ENCODE measurements around the gene LEAP2.
"Not testable (repeated sequence)": the region's sequence is repeated elsewhere in the genome, so short reads cannot be mapped to it uniquely, and the experiment has no call there.

Gene LEAP2

DNA sequence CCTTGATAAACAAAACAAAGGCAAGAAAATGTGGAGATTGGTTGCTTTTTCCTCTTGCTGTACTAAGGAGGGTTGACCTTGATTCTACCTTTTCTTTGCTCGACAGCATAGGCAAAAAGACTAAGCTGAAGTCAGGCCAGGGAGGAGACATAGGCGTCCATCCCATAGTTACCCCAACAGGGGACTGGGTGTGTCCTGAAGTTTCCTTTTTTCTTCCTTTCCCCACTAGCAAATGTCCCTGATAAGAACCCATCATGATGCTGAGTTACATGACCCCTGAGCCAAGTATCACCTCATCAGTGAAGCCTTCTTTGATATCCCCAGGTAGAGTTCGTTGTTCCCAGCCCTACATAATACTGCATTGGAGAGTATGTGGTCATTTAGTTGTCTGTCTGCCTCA lies 33.2 kb upstream of the LEAP2 start:
- in situ Hi-C loops (cut with HindIII; ENCODE audit: low sequenced_read_pairs) = no loop called here

DNA sequence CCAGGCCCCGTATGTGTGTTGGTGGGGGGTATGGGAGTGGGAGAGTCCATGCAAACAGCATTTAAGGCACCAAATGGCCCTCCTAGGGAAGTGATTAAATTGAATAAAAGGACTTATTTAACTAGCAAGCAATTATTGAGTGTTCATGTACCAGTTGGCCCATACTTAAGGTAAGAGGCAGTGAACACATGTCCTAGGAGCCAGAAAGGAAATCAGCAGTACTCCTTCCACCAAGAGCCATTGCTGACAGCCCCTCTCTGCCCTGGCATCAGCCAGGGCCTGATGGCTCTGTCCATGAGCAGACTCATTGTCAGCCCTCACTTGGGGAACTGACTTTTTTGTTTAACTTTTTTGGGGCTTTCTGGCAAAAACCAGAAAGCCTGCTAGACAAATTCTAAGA lies 32.6 kb upstream of the LEAP2 start:
- in situ Hi-C loops (cut with HindIII; ENCODE audit: low sequenced_read_pairs) = no loop called here

DNA sequence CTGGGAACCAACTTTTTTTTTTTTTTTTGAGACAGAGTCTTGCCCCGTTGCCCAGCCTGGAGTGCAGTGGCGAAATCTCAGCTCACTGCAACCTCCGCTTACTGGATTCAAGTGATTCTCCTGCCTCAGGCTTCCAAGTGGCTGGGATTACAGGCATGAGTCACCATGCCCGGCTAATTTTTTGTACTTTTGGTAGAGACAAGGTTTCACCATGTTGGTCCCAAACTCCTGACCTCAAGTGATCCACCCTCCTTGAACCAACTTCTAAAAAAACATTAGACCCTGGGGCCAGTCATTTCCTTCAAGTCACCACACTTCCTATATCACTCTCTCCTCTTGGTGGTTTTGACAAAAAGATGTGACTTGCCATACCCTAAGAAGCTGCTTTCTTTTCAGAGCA lies 32.2 kb upstream of the LEAP2 start:
- in situ Hi-C loops (cut with HindIII; ENCODE audit: low sequenced_read_pairs) = no loop called here

DNA sequence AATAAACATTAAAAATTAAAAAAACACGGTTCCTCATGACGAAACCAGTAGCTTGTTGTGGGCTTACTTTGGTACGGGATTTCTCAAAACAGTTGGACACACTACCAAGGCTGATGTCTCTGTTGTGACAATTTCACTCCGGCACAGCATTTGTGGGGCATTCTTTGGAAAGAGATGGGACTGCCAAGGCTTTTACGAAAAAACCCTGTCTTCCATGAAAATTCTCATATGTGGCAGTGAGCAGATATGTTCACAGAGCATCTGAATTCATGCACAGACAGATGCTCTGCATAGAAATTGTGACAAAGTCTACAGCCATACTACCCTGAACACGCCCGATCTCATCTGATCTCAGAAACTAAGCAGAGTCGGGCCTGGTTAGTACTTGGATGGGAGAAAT lies 25.2 kb upstream of the LEAP2 start:
- in situ Hi-C loops (cut with HindIII; ENCODE audit: low sequenced_read_pairs) = no loop called here

DNA sequence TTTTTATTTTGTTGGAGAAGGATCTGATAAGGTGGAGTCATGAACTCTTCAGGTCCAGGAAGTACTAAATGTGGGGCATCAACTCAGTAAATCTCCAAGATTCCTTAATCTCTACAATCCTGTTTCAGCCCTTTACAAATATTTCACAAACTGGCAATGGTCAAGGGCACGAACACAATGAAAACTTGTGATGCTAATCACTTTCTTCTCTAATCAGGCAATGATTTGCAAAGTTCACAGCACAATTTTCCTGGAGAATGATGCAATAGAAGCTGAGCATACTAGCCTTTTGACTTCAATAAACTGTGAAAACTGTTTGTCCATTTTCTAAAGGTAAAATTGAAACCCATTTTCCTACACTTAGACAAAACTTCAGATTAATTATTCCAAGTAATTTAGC lies 24.1 kb upstream of the LEAP2 start:
- in situ Hi-C loops (cut with HindIII; ENCODE audit: low sequenced_read_pairs) = no loop called here

DNA sequence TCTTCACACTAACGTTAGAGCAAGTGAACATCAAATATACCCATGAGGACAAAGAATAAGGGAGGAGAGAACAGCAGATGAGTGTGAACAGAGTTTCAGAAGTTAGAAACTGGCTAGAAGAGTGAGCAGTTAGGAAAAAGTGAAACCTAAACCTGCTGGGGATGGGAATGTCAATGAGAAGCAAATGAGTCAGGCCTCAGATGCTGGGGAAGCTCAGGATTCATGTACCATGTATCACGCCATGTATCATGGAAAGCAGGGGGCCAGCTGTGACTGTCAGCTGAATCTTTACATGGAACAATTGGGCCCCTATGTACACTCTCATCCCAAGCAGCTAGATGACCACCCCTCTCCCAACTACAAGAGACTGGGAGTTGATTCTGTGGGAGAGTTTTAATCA lies 23.4 kb upstream of the LEAP2 start:
- in situ Hi-C loops (cut with HindIII; ENCODE audit: low sequenced_read_pairs) = no loop called here

DNA sequence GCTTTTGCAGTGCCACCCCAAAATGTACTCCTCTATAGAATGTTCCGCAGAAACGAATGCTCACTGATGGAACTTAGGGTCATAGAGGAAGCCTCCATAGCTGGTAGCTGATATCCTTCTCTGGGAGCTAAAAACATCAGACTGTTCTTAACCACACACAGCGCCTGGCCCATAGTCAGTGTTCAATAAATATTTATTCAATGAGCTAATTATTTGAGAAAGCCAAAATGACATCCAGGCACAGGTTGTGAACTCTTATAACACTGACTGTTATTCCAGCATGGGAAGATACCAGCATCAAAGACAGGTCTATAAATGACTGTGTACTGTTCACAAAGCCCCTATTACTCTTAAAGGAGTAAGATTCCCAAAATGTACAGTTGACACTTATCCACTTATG lies 20.1 kb upstream of the LEAP2 start:
- in situ Hi-C loops (cut with HindIII; ENCODE audit: low sequenced_read_pairs) = no loop called here

DNA sequence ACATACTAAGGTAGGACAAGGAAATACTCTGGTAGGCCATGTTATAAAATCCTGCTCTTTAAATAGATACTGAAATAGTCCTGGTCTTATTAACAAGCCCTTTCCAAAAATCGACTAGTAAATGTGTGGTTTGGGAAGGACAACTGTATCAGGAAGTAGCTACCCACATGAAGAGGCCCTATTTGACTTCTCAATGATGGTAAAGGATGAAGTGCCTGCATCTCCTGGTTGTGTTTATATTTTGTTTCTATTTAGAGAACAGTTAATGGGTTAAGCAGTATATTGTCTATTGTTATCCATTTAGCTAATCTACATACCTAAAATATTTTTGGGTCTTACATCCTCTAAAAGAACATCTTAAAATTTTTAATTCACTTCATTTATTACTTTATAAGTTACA lies 19.7 kb upstream of the LEAP2 start:
- in situ Hi-C loops (cut with HindIII; ENCODE audit: low sequenced_read_pairs) = no loop called here

DNA sequence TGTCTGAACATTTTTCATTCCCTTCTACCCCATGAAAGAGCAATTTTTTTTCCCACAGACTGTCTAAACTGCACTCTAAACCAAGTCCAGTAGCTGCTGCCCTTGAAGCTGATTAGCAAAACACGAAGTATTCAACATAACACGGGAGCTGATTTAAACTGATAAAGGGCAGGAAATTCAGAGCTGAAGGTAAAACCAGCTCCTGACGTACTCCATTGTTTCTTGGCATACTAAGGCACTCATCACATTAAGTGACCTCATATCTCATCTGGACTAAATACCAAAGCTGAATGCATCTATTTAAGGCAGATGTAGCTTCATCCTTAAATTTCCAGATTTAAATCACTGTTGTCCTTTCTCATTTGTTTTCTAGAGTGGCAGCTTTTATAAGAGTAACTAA lies 19.2 kb upstream of the LEAP2 start:
- in situ Hi-C loops (cut with HindIII; ENCODE audit: low sequenced_read_pairs) = no loop called here

DNA sequence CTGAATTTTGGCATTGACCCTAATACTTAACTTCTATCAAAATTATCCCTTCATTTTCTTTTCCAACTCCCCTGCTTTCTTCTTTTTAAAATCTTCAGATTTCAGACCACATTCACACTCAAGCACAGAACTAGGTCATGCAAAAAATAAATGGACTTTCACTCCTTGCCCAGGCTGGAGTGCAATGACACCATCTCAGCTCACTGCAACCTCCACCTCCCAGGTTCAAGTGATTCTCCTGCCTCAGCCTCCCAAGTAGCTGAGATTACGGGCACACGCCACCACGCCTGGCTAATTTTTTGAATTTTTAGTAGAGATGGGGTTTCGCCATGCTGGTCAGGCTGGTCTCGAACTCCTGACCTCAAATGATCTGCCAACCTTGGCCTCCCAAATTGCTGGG lies 18.5 kb upstream of the LEAP2 start:
- in situ Hi-C loops (cut with HindIII; ENCODE audit: low sequenced_read_pairs) = not testable (repeated sequence)

DNA sequence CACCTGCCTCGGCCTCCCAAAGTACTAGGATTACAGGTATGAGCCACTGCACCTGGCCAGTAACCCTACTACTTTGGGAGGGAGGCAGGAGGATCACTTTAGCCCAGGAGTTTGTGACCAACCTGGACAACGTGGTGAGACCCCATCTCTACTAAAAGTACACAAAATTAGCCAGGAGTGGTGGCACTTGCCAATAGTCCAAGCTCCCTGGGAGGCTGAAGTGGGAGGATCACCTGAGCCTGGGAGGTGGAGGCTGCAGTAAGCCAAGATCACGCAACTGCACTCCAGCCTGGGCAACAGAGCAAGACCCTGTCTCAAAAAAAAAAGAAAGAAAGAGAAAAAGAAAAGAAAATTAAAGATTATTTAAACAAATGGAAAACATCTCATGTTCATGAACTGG lies 17.5 kb upstream of the LEAP2 start:
- in situ Hi-C loops (cut with HindIII; ENCODE audit: low sequenced_read_pairs) = no loop called here

DNA sequence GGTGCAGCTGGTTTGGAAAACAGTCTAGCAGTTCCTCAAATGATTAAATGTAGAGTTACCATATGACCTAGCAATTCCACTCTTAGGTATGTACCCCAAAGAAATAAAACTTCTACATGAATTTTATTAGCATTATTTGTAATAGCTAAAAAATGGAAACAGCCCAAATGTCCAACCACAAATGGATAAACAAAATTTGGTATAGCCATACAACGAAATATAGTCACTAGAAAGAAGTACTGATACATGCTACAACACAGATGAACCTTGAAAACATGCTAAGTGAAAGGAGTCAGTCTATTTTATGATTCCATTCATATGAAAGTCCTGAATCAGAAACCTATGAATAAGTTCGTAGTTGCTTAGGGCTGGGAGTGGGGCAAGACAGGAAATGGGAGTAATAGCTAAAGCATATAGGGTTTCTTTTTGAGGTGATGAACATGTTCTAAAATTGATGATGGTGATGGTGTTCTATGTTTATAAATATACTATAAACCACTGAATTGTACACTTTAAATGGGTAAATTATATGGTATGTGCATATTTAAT lies 13.5 kb upstream of the LEAP2 start:
- in situ Hi-C loops (cut with HindIII; ENCODE audit: low sequenced_read_pairs) = no loop called here

DNA sequence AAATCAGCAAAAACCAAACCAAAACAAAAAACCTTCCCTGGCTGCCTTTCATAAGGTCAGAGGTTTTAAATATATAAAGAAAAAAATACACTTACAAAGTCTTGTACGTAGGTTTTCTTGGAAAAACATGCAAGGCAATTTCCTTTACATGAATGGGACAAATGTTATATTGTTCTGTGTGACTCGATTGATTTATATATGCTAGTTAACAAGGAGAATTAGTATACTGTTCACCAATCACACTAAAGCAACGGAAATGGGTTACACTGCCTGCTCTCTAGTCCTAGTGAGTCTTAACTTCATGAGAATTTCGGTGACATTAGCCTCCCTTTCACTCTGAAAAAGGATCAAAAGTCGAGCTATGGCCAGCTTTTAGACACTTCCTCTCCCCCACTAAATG lies 12.7 kb upstream of the LEAP2 start:
- in situ Hi-C loops (cut with HindIII; ENCODE audit: low sequenced_read_pairs) = no loop called here

DNA sequence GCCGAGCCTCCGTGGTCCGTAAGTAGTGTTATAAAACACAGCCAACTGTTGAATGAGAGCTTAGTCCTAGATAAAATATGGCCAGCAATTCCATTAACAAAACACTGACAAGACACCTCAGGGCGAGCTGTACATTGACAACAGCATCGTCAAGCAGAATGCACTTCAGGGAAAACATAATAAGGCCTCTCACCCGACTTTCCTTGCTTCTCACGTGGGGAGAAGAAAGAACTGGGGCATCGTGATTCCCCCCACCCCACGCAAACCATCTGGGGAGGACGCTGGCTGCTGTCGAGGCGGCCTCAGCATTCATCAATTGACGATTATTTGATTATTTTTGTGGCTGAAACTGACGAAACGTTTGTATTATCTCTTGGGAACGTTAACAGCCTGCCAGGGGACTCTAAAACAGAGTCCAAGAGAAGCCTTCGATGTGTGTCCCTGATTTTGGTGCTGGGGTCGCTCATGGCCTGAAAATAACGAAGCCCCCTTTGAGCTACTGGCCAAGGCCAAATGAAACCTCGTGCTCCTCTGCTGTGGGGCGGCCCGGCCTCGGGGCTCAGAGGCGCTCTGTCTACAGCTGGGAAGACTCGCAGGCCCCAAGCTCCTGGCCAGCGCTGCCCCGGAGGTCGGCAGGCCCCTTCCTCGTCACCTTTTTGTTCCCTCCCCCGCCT lies 7.7 kb upstream of the LEAP2 start:
- in situ Hi-C loops (cut with HindIII; ENCODE audit: low sequenced_read_pairs) = no loop called here

DNA sequence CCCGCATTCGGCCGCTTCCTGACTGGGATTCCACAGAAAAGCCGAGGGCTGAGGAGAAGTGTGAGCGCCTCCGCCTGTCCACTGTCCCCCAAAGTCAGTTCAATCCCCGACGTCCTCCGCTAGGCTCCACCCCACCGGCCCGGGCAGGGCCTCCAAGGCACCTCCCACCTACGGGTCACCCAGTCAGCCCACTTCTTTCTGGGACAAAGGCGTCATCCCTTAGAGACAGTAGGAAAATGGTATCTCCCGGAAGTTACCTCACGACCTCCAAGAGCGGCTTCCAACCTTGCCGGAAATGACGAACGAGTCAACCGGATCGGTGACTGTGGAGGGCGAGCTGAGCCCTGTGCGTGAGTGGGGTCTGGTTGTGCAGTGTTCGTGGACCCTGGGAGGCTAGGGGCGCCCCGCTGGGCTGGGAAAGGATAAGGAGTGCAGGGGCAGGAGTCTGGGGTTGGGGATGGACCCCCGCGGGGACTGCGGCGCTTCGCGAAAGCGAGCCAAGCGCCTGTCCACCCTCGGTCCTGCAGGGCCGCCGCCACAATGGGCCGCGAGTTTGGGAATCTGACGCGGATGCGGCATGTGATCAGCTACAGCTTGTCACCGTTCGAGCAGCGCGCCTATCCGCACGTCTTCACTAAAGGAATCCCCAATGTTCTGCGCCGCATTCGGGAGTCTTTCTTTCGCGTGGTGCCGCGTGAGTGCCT lies 7.0 kb upstream of the LEAP2 start, which contains the start of the genes GDF9 and UQCRQ:
TSS of gene GDF9 (minus strand) at position 128 of the 704 bp plus-strand sequence. CDS start 1,936 bp downstream, outside the sequence.
TSS of gene UQCRQ (plus strand) at position 301 of the 704 bp plus-strand sequence. CDS start at position 541, 240 bp downstream.
- in situ Hi-C loops (cut with HindIII; ENCODE audit: low sequenced_read_pairs) = no loop called here

DNA sequence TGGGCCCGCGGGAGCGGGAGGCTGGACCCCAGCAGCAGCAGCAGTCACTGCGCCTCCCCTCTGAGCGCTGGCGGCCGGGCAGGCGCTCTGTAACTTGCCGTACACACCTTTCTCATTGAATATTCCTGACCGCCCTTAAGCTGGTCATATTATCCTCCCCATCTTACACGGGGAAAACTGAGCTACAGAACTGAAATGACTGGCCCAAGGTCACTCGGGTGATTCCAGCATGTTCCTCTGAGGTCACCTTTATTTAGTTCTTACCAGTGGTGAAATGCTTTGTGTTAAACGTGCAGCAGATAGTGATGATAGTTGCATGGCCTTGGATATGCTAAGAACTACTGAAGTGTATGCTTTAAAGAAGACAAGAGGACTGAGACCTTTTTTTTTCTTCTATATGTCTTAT lies 6.4 kb upstream of the LEAP2 start:
- in situ Hi-C loops (cut with HindIII; ENCODE audit: low sequenced_read_pairs) = no loop called here

DNA sequence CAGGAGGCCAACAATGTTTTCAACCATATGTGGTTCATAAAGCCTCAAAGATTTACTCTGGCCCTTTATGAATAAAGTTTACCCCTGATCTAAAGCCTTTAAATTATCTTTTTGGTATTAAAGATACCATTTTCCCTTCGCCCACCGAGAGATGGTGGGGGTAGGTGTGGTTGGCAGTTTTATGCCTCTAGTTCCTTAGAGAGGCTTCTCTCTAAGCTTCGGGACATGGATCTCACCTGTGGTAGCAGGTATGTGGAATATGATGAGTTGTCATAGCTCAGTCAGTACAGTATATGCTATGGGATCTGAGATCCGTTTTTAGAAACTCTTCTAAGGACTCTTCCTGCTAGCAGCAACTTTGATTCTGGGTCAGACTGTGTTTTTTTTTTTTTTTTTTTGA lies 4.7 kb upstream of the LEAP2 start:
- in situ Hi-C loops (cut with HindIII; ENCODE audit: low sequenced_read_pairs) = no loop called here

DNA sequence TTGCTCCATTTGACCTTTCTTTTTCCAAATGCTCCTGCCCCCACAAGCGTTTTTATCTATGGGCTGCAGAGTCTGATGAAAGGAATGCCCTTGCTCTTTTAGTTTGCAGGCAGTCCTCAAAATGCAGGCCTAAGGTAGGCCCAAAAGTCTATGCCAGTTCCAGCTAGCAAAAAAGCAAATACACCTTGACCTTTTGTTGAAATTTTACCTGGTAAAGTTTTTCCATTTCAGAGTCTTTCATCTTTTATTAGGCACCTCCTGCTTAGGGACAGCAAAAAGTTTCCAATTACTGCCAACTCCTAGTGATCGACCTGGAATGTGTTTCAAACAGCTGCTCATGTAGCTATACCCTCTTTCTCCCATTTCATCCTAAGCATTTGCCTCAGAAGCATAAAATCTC lies 2.7 kb upstream of the LEAP2 start:
- in situ Hi-C loops (cut with HindIII; ENCODE audit: low sequenced_read_pairs) = no loop called here

DNA sequence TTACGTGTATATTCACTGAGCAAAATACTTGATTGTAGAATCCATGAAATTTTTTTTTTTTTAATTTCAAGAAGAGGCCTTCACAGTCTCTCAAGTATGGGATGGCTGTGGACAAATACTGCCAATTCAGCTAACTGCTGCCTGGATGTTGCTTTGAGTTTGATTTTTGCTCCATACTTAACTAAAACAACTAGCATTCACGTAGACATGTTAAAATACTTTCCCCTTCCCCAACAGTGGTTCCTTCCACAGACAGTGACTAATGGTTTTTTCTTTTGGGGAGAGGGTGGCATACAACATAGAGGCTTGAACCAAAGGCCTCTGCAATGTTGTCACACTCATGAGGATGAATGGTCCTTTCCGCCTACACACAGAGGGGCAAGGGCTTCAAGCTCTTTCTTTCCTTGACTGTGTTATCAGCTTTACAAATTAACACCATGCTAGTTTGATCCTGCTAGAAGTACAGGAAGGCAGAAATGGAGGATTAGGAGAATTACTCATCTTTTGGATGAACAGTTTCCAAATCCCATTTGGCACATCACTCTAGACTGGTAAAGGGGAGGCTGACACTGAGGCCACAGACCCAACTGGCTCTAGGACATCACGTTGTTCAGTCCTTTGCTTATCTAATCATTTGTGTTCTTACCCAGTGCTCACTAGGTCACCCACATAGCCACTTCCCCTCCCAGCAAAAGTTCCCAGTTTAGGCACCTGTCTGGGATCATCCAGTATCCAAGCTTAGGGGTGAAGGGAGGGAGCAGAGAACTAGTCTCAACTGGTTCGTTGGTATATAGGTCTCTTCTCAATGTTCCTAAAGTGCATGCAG lies 1.8 kb upstream of the LEAP2 start:
- in situ Hi-C loops (cut with HindIII; ENCODE audit: low sequenced_read_pairs) = no loop called here

DNA sequence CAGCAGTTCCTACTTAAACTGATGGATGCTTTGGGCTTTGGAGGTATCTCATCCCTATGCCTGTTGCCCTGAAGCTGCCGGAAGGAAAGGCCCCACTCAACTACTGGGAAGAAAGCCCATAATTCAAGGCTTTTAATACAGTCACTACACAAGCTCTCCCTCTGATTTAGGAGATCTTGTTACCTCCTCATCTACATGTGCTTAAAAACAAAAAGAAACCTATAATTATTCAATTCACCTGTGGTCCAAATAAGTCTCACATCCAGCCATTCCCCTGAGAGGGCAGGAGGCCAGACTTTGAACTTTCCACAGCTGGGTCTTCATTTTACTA lies 715 bp upstream of the LEAP2 start:
- in situ Hi-C loops (cut with HindIII; ENCODE audit: low sequenced_read_pairs) = no loop called here

DNA sequence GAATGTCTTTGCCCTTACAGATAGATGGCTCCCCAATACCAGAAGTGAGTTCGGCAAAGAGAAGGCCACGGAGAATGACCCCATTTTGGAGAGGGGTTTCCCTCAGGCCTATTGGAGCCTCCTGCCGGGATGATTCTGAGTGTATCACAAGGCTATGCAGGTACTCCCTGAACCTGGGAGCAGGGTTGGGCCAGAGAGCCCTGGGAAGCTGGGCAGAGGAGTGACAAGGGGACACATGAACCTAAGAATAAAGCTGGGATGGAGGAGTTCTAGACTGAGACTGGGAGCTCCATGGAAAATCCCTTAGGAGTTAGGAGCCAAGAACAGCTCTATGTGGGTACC lies 433 bp downstream of the LEAP2 start:
- in situ Hi-C loops (cut with HindIII; ENCODE audit: low sequenced_read_pairs) = no loop called here
